Nephron progenitor cell (in vitro differentiated cells): ENCODE data around the gene BGLAP.

Experiments used
- DNase-seq: peaks from one replicate; pipeline ENCODE4 v3.0.0; 2021
- H3K27ac Mint-ChIP-seq: 2 replicates; pipeline ENCODE4 v1.8.0; 2021; ENCODE audit warnings: mild to moderate bottlenecking, moderate library complexity, mixed read lengths
- H3K27me3 Mint-ChIP-seq: 2 replicates; pipeline ENCODE4 v1.8.0; 2021; ENCODE audit warnings: mild to moderate bottlenecking, low read depth, mixed read lengths; ENCODE audit not compliant: poor library complexity
- H3K36me3 Mint-ChIP-seq: 2 replicates; pipeline ENCODE4 v1.8.0; 2021; ENCODE audit warnings: low read depth, mixed read lengths
- H3K4me1 Mint-ChIP-seq: 2 replicates; pipeline ENCODE4 v1.8.0; 2021; ENCODE audit warnings: mixed read lengths
- H3K4me3 Mint-ChIP-seq: 2 replicates; pipeline ENCODE4 v1.8.0; 2021; ENCODE audit warnings: mild to moderate bottlenecking, moderate library complexity, mixed read lengths
- H3K9me3 Mint-ChIP-seq: 2 replicates; pipeline ENCODE4 v1.8.0; 2021; ENCODE audit warnings: mild to moderate bottlenecking, moderate library complexity, mixed read lengths
- CTCF ChIP-seq: fragments of 200-600 bp; sonication (generic); IDR thresholded peaks from 2 replicates; pipeline ENCODE4 v1.5.0; 2021; ENCODE audit warnings: antibody characterized with exemption

Gene BGLAP

GRCh38 chr1:156291226-156292061 lies 49.5 kb downstream of the BGLAP start:
- peaks cover 15% of the 10 kb centered on the region for H3K36me3 Mint-ChIP-seq
- no peaks in the 10 kb centered on the region for H3K27me3 Mint-ChIP-seq
- no peaks in the 10 kb centered on the region for H3K9me3 Mint-ChIP-seq
- DNase-seq: peak; percentile 93
- H3K4me3 Mint-ChIP-seq: peak overlapping the region; percentile 87
- TF ChIP-seq CTCF: no peak
- H3K27ac Mint-ChIP-seq: peak overlapping the region; percentile 97
- peaks cover 28% of the 10 kb centered on the region for H3K4me1 Mint-ChIP-seq
